Upper lobe of left lung (tissue), 6 donors: ENCODE measurements around the gene ADAMTS12. TPM values are rescaled to one million over a fixed set of nuclear protein-coding genes. Genes with fewer than 3 reads are reported as not detected.

Experiments
- ATAC-seq, 2 donors: fragments of 200-7000 bp; cut with Tn5 transposase; one replicate each; pipeline ENCODE4 v1.9.1; 2022; ENCODE audit warnings: mild to moderate bottlenecking in 2 of 2, moderate library complexity in 2 of 2; ENCODE audit not compliant: low FRiP score in 2 of 2
- DNase-seq, 2 donors: peaks; one replicate each; pipeline ENCODE4 v3.0.0-alpha.2; 2019 to 2020
- H3K27ac ChIP-seq, 4 donors: fragments of 200-600 bp; sonication (generic); one replicate each; pipeline ENCODE4 v1.5.1; 2016 to 2019
- H3K27me3 ChIP-seq, 4 donors: fragments of 200-600 bp; sonication (generic); one replicate each; pipeline ENCODE4 v1.5.1; 2017 to 2019
- H3K36me3 ChIP-seq, 4 donors: fragments of 200-600 bp; sonication (generic); one replicate each; pipeline ENCODE4 v1.5.1; 2016 to 2019
- H3K4me1 ChIP-seq, 4 donors: fragments of 200-600 bp; sonication (generic); one replicate each; pipeline ENCODE4 v1.5.1; 2018 to 2019
- H3K4me3 ChIP-seq, 4 donors: fragments of 200-600 bp; sonication (generic); one replicate each; pipeline ENCODE4 v1.5.1; 2017 to 2019; ENCODE audit warnings: mild to moderate bottlenecking in 2 of 4, moderate library complexity in 1 of 4
- H3K9me3 ChIP-seq, 4 donors: fragments of 200-600 bp; sonication (generic); one replicate each; pipeline ENCODE4 v1.5.1; 2018 to 2019
- CTCF ChIP-seq, 6 experiments: fragments of 450-650 bp in 4 of 6; fragments of 200-600 bp in 2 of 6; sonication (generic) in 2 of 6; IDR thresholded peaks; one replicate each; pipeline ENCODE4 v1.5.1; 2016 to 2019; ENCODE audit warnings: antibody characterized with exemption in 6 of 6
- EP300 ChIP-seq, 4 donors: sonication (generic); formaldehyde crosslinking; IDR thresholded peaks; one replicate each; pipeline ENCODE4 v1.5.1; 2017; ENCODE audit warnings: antibody characterized with exemption in 4 of 4, control low read depth in 2 of 4
- POLR2A ChIP-seq, 4 donors: fragments of 450-650 bp; IDR thresholded peaks; one replicate each; pipeline ENCODE4 v1.5.1; 2016 to 2017; ENCODE audit warnings: antibody characterized with exemption in 4 of 4, mild to moderate bottlenecking in 2 of 4
- POLR2AphosphoS5 ChIP-seq, 2 donors: sonication (generic); formaldehyde crosslinking; IDR thresholded peaks; one replicate each; pipeline ENCODE4 v1.5.1; 2017; ENCODE audit warnings: antibody characterized with exemption in 2 of 2
- WGBS, 2 donors: methylation state at CpG; one replicate each; pipeline ENCODE4 v1.1.5; 2017 to 2018; 5-methylcytosine and 5-hydroxymethylcytosine counted together
- total RNA-seq, 6 donors: library from RNA; depleted of rRNA in 4 of 6; stranded (reverse); fragments of >200 nt in 4 of 6; gene quantifications; one replicate each; pipeline versions ENCODE4 v1.1.0 to v1.2.1, GENCODE V29; 2016 to 2021
- donor health status: DM: no; HTN: no; CAD: no; lungs with moderate emphysema.
- donor health status: DM: no; HTN: yes; CAD: no; lungs with severe emphysema.

Gene ADAMTS12
- total RNA-seq, 6 donors from 2014 or later, result 2.3 to 16.8 (median 7.4) TPM

GRCh38 chr5:33531037-33531298 is 360.8 kb downstream of the ADAMTS12 start:
- H3K4me3 ChIP-seq, result no peak overlapping the region
- no peaks in the 10 kb centered on the region for H3K4me1 ChIP-seq
- TF ChIP-seq POLR2AphosphoS5 (IDR thresholded peaks at IDR 0.05) (no peak), POLR2A (IDR thresholded peaks at IDR 0.05) (no peak), CTCF (IDR thresholded peaks at IDR 0.05) (no peak), EP300 (IDR thresholded peaks at IDR 0.05) (no peak)
- 88 to 89% methylated on average over 3 of the region's 3 CpGs for WGBS, 2 donors
- no peaks in the 10 kb centered on the region for H3K27me3 ChIP-seq
- H3K9me3 ChIP-seq, result no peaks in the 10 kb centered on the region
- H3K36me3 ChIP-seq, result peaks cover 0 to 4% (median 0%) of the 10 kb centered on the region in 4 donors
- ATAC-seq, result no peak
- DNase-seq, result no peak
- H3K27ac ChIP-seq, result no peak overlapping the region

DNA sequence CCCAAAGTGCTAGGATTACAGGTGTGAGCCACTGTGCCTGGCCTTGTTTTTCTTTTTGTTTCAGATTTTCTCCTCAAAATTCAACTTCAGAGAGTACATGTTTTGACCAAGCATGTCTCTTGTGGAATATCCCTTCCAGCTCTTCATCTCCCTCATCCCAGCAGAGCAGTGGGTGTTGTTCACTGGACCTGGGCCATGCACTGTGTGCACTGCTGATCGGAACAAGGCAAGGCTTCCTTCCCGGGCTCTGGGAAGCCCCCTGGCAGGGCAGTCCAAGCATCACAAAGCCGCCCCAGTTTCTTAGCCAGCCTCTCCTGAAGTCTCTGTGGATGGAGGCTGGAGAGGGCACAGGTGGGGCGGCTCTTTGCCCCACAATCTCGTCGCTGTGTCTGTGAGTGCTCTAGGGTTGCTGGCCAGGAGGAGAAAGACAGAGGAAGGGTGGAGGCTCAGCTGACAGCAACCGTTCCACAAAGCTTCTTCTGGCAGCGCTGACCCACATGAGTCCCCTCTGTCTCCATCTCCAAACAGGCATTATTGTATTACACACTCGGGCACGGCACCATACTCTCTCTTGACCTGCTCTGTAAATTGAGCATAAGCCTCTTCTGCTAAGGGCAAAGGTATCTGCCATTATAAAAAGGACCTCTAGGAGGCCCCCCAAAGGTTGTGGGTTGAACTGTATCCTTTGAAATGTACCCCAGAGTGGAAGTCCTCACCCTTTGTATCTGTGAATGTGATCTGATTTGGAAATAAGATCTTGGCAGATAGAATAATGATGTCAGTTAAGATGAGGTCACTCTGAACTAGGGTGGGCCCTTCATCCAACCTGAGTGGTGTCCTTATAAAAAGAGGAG is 361.4 kb downstream of the ADAMTS12 start:
- TF ChIP-seq POLR2A (IDR thresholded peaks at IDR 0.05), result no peak
- TF ChIP-seq EP300 (IDR thresholded peaks at IDR 0.05), result no peak
- TF ChIP-seq POLR2AphosphoS5 (IDR thresholded peaks at IDR 0.05), result no peak
- no peak for TF ChIP-seq CTCF (IDR thresholded peaks at IDR 0.05)
- Histone ChIP-seq H3K4me3 (no peak overlapping the region), H3K27ac (no peak overlapping the region), H3K4me1 (no peaks in the 10 kb centered on the region), H3K27me3 (no peaks in the 10 kb centered on the region), H3K9me3 (no peaks in the 10 kb centered on the region), H3K36me3 (peaks cover 0 to 4% (median 0%) of the 10 kb centered on the region in 4 donors)
- ATAC-seq (peak; percentile 57 to 66), DNase-seq (no peak)
- WGBS, 2 donors, result 84 to 86% methylated on average over 10 of the region's 10 CpGs

GRCh38 chr5:33527696-33528095 is 364.1 kb downstream of the ADAMTS12 start:
- TF ChIP-seq POLR2A (IDR thresholded peaks at IDR 0.05), result no peak
- TF ChIP-seq POLR2AphosphoS5 (IDR thresholded peaks at IDR 0.05), result no peak
- no peak for TF ChIP-seq EP300 (IDR thresholded peaks at IDR 0.05)
- no peak for TF ChIP-seq CTCF (IDR thresholded peaks at IDR 0.05)
- ATAC-seq (no peak), DNase-seq (no peak)
- WGBS, 2 donors, result 72 to 96% methylated on average over 2 of the region's 2 CpGs
- Histone ChIP-seq H3K36me3 (no peaks in the 10 kb centered on the region), H3K9me3 (no peaks in the 10 kb centered on the region), H3K4me1 (no peaks in the 10 kb centered on the region), H3K27ac (no peak overlapping the region), H3K4me3 (no peak overlapping the region), H3K27me3 (no peaks in the 10 kb centered on the region)

GRCh38 chr5:33526755-33527154 is 365.0 kb downstream of the ADAMTS12 start:
- Histone ChIP-seq H3K36me3 (no peaks in the 10 kb centered on the region), H3K27me3 (no peaks in the 10 kb centered on the region), H3K4me1 (no peaks in the 10 kb centered on the region), H3K27ac (no peak overlapping the region), H3K4me3 (no peak overlapping the region), H3K9me3 (no peaks in the 10 kb centered on the region)
- DNase-seq (no peak), ATAC-seq (no peak)
- WGBS, 2 donors, result 69 to 75% methylated on average over 4 of the region's 4 CpGs
- TF ChIP-seq CTCF (IDR thresholded peaks at IDR 0.05), result no peak
- TF ChIP-seq POLR2AphosphoS5 (IDR thresholded peaks at IDR 0.05), result no peak
- TF ChIP-seq EP300 (IDR thresholded peaks at IDR 0.05), result no peak
- TF ChIP-seq POLR2A (IDR thresholded peaks at IDR 0.05), result no peak

DNA sequence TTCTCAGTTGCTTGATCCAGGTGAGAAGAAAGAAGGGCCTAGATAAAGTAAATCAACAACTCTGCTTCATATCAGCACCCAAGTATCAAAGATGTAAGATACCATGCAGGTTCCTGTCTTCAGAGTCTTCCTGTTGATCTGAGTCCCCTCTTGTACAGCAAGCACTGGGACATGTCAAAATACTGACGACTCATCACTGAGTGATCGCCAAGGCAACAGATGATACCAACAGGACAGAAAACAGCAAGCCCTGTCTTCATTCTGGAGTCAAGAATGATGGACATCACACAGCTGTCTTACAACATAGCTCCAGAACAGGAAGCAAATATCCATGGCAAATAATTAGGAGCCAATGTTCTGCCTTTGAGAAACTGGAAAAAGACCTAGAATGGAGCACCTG is 367.3 kb downstream of the ADAMTS12 start:
- DNase-seq (no peak), ATAC-seq (no peak)
- TF ChIP-seq CTCF (IDR thresholded peaks at IDR 0.05) (no peak), EP300 (IDR thresholded peaks at IDR 0.05) (no peak), POLR2A (IDR thresholded peaks at IDR 0.05) (no peak), POLR2AphosphoS5 (IDR thresholded peaks at IDR 0.05) (no peak)
- H3K9me3 ChIP-seq, result no peaks in the 10 kb centered on the region
- no peaks in the 10 kb centered on the region for H3K4me1 ChIP-seq
- H3K4me3 ChIP-seq, result no peak overlapping the region
- WGBS, 2 donors, result 88 to 100% methylated on average over 2 of the region's 2 CpGs
- no peaks in the 10 kb centered on the region for H3K36me3 ChIP-seq
- no peaks in the 10 kb centered on the region for H3K27me3 ChIP-seq
- H3K27ac ChIP-seq, result no peak overlapping the region
